Fibroblast of pulmonary artery (primary cell): Measurements from ENCODE around the gene AGO3.
A peak's percentile ranks its signal among the peaks of the same experiment; 100 is the strongest.

Source experiments
- DNase-seq: peaks from one replicate; pipeline ENCODE4 v3.0.0-alpha.2; 2010; ENCODE audit warnings: low read depth
- H3K4me3 ChIP-seq: replicated peaks from 2 replicates; pipeline ENCODE4 v1.5.1; 2011; ENCODE audit warnings: low read depth, mild to moderate bottlenecking, control low read depth, low read length, moderate library complexity
- CTCF ChIP-seq: IDR thresholded peaks from 2 replicates; pipeline ENCODE4 v1.5.1; 2011; ENCODE audit warnings: mild to moderate bottlenecking, control low read depth, low read length, inconsistent platforms; ENCODE audit errors: missing control alignments

The AGO3 gene

GRCh38 chr1:36085686-36086526, 155.0 kb downstream of the AGO3 start:
- TF ChIP-seq CTCF, result no peak
- DNase-seq, result no peak

GRCh38 chr1:36086529-36087232, 155.8 kb downstream of the AGO3 start:
- H3K4me3 ChIP-seq, result no peak overlapping the region
- TF ChIP-seq CTCF, result no peak
- DNase-seq, result no peak

More at GRCh38 chr1:36085686-36086526, 155.0 kb downstream of the AGO3 start:
- H3K4me3 ChIP-seq, result no peak overlapping the region

GRCh38 chr1:36087233-36088123, 156.6 kb downstream of the AGO3 start:
- no peak for DNase-seq
- no peak overlapping the region for H3K4me3 ChIP-seq
- TF ChIP-seq CTCF, result no peak

GRCh38 chr1:36088265-36088576, 157.3 kb downstream of the AGO3 start:
- no peak for TF ChIP-seq CTCF
- H3K4me3 ChIP-seq, result peak overlapping the region; percentile 87
- DNase-seq, result no peak

- peak within 1 kb of the TSS; percentile 87 for H3K4me3 ChIP-seq
- peak; percentile 92 for DNase-seq
- peak; percentile 62 for TF ChIP-seq CTCF
Observed at GRCh38 chr1:36088577-36089392, 157.9 kb downstream of the AGO3 start, which contains the start of gene ADPRS. Gene ADPRS, plus strand, starts transcription at chr1:36088892. Its CDS starts 13 bp downstream, at chr1:36088905.

- DNase-seq, result peak; percentile 60
- no peak for TF ChIP-seq CTCF
- H3K4me3 ChIP-seq, result peak overlapping the region; percentile 87
Observed at GRCh38 chr1:36089393-36090121, 158.7 kb downstream of the AGO3 start.
